ENCODE data around the gene GALNT10.

DNA sequence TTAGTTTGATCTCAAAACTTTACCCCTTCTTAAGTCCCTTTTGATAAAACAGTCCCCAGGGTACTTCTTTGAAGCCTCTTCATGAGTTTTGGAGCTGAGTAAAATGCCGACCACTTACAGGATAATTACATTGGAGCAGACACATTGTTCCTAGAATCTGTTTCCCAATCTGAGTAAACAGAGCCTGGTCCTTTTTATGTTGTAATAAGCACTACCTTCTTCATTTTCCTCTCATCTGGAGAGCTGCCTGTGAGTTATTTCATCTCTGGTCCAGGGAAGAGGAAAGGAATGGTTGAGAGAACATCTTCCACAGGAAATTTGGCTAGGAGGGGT is 26.3 kb upstream of the GALNT10 start:
- TF ChIP-seq, protein P1, sequence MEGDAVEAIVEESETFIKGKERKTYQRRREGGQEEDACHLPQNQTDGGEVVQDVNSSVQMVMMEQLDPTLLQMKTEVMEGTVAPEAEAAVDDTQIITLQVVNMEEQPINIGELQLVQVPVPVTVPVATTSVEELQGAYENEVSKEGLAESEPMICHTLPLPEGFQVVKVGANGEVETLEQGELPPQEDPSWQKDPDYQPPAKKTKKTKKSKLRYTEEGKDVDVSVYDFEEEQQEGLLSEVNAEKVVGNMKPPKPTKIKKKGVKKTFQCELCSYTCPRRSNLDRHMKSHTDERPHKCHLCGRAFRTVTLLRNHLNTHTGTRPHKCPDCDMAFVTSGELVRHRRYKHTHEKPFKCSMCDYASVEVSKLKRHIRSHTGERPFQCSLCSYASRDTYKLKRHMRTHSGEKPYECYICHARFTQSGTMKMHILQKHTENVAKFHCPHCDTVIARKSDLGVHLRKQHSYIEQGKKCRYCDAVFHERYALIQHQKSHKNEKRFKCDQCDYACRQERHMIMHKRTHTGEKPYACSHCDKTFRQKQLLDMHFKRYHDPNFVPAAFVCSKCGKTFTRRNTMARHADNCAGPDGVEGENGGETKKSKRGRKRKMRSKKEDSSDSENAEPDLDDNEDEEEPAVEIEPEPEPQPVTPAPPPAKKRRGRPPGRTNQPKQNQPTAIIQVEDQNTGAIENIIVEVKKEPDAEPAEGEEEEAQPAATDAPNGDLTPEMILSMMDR (IDR thresholded peaks at IDR 0.05; ENCODE audit: insufficient read depth, low read length) = no peak
- TF ChIP-seq, protein P2, sequence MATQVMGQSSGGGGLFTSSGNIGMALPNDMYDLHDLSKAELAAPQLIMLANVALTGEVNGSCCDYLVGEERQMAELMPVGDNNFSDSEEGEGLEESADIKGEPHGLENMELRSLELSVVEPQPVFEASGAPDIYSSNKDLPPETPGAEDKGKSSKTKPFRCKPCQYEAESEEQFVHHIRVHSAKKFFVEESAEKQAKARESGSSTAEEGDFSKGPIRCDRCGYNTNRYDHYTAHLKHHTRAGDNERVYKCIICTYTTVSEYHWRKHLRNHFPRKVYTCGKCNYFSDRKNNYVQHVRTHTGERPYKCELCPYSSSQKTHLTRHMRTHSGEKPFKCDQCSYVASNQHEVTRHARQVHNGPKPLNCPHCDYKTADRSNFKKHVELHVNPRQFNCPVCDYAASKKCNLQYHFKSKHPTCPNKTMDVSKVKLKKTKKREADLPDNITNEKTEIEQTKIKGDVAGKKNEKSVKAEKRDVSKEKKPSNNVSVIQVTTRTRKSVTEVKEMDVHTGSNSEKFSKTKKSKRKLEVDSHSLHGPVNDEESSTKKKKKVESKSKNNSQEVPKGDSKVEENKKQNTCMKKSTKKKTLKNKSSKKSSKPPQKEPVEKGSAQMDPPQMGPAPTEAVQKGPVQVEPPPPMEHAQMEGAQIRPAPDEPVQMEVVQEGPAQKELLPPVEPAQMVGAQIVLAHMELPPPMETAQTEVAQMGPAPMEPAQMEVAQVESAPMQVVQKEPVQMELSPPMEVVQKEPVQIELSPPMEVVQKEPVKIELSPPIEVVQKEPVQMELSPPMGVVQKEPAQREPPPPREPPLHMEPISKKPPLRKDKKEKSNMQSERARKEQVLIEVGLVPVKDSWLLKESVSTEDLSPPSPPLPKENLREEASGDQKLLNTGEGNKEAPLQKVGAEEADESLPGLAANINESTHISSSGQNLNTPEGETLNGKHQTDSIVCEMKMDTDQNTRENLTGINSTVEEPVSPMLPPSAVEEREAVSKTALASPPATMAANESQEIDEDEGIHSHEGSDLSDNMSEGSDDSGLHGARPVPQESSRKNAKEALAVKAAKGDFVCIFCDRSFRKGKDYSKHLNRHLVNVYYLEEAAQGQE (IDR thresholded peaks at IDR 0.05; ENCODE audit: insufficient replicate concordance, low read depth) = no peak
- no peak for TF ChIP-seq POLR2AphosphoS5 (IDR thresholded peaks at IDR 0.05; ENCODE audit: low read depth)

Measured in HL-60 (cell line).